ENCODE data around the gene KIRREL3.

KIRREL3 gene

DNA sequence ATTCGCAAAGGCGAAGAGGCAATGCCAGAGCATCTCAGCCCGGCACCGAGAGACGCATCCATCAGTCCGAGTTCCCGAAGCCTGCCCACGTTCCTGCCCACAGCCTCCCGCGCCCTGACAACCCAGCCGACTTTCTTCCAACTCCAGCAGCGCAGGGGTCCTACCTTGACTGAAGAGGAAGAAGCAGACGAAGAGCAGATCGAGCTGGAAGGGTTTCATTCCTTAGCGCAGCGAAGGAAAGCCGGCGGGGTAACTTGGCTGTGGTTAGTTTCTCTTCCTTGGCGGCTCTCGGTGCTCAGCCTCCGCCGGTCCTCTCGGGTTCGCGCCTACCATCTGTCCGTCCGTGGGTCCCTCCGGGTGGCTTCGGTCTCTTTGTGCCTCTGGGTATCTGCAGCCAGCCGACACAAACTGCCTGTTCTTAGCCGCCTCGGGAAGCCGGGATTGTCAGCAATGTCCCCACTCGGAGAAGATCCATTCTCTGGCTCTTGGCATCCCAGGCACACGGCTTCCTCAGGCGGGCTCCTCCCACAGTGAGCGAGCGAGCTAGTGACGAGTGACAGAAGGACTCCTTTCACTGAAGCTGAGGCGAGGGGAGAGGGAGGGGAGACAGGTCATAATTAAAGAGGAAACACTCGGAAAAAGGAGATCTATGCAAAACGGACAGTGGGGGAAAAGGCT, at the start of gene KIRREL3:
KIRREL3 (minus strand) TSS at position 480 of the 678 bp plus-strand sequence.
- peaks cover 24% of the 10 kb centered on the region for H3K4me1 ChIP-seq (ENCODE audit: control insufficient read depth, insufficient read depth, low read length)
- peak within 1 kb of the TSS; percentile 60 for H3K4me3 ChIP-seq (ENCODE audit: low read depth, low read length)
- H3K9me3 ChIP-seq (ENCODE audit: control insufficient read depth, insufficient read depth, low read length): no peaks in the 10 kb centered on the region
- peaks cover 91% of the 10 kb centered on the region for H3K27me3 ChIP-seq (ENCODE audit: control insufficient read depth, insufficient read depth, low read length)
- no peak within 1 kb of the TSS for H3K9ac ChIP-seq (ENCODE audit: low read depth, low read length)
- H3K36me3 ChIP-seq (ENCODE audit: control insufficient read depth, insufficient read depth, low read length): no peaks in the 10 kb centered on the region
- H3K27ac ChIP-seq (ENCODE audit: low read depth, low read length): no peak within 1 kb of the TSS

DNA sequence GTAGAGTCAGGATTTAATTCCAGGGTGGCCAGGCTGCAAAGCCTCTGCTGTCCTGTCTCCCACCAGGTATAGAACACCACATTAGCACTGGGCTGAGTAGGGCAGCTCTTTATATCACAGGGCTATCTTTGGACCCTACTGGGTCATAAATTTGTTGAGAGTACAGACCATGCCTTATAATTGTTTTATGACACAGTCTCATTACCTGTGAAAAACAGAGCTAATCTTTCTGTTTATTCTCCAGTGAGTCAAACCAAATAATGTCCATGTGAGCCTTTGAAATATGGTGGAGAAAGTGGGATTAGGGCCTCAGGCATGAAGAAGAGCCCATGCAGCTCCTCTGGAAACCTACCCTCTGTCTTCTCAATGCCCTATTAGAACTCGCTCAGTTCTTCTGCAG, 49.6 kb upstream of the KIRREL3 start:
- no peak overlapping the region for H3K4me3 ChIP-seq (ENCODE audit: low read depth, low read length)
- no peaks in the 10 kb centered on the region for H3K27me3 ChIP-seq (ENCODE audit: control insufficient read depth, insufficient read depth, low read length)
- H3K4me1 ChIP-seq (ENCODE audit: control insufficient read depth, insufficient read depth, low read length): peaks cover 11% of the 10 kb centered on the region
- H3K9ac ChIP-seq (ENCODE audit: low read depth, low read length): no peak overlapping the region
- no peak overlapping the region for H3K27ac ChIP-seq (ENCODE audit: low read depth, low read length)
- no peaks in the 10 kb centered on the region for H3K36me3 ChIP-seq (ENCODE audit: control insufficient read depth, insufficient read depth, low read length)
- H3K9me3 ChIP-seq (ENCODE audit: control insufficient read depth, insufficient read depth, low read length): no peaks in the 10 kb centered on the region

DNA sequence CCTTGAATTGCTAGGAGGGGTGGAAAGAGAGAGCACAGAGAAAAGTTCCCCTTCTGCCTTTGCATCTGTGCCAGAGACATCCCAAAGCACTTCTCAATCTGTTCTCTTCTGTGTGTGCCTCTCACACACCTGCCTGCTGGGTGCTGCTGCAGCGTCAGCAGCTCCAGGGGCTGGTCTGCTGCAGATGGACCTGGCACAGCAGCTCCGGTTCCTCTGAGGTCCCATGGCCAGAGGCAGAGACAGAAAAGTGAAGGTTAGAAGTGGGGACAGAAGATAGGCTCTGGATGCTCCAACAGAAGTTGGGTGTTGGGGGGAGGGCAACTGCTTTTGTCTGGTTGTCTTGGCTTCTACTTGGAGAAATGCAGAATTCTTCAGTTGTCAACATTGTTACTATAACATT, 48.9 kb upstream of the KIRREL3 start:
- no peak overlapping the region for H3K27ac ChIP-seq (ENCODE audit: low read depth, low read length)
- H3K9me3 ChIP-seq (ENCODE audit: control insufficient read depth, insufficient read depth, low read length): no peaks in the 10 kb centered on the region
- no peak overlapping the region for H3K9ac ChIP-seq (ENCODE audit: low read depth, low read length)
- H3K4me1 ChIP-seq (ENCODE audit: control insufficient read depth, insufficient read depth, low read length): peaks cover 11% of the 10 kb centered on the region
- H3K36me3 ChIP-seq (ENCODE audit: control insufficient read depth, insufficient read depth, low read length): no peaks in the 10 kb centered on the region
- no peaks in the 10 kb centered on the region for H3K27me3 ChIP-seq (ENCODE audit: control insufficient read depth, insufficient read depth, low read length)
- H3K4me3 ChIP-seq (ENCODE audit: low read depth, low read length): no peak overlapping the region

DNA sequence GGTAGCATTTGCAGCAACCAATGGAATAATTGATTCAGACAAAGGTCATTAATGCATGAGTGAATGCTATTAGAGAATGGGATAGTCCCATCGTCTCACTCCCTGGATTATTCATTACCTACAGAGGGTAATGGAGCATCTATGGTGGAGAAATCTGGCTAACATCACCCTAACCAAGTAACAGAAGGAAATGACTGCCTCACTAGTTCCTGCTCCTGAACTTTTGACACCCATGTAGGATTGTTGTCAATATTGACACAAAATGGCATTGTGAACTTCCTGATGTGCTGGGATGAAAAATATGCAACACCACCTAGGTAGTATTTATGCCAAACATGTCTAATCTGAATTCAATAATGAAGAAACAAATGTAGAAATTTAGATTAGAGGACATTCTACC, 44.0 kb upstream of the KIRREL3 start:
- no peaks in the 10 kb centered on the region for H3K36me3 ChIP-seq (ENCODE audit: control insufficient read depth, insufficient read depth, low read length)

DNA sequence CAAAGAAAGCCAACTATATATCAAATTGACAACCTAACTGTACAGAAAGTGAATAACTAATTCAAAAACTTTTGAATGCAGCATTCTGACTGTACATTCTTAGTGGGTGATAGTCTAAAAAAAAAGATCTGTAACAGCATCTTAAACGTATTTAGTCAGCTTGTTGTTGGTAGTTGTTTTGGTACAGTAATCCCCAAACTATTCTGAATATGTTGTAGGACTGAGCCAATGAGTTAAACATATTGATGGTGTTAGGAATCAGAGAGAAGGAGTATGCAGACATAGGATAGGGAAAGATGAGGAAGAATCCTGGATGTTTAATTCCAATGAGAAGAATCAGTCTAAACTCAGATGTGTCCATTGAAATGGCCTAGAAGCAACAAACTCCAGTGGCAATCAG, 41.9 kb upstream of the KIRREL3 start:
- Histone ChIP-seq H3K4me1 (ENCODE audit: control insufficient read depth, insufficient read depth, low read length) (peaks cover 4% of the 10 kb centered on the region), H3K9me3 (ENCODE audit: control insufficient read depth, insufficient read depth, low read length) (no peaks in the 10 kb centered on the region), H3K4me3 (ENCODE audit: low read depth, low read length) (no peak overlapping the region), H3K27ac (ENCODE audit: low read depth, low read length) (no peak overlapping the region), H3K27me3 (ENCODE audit: control insufficient read depth, insufficient read depth, low read length) (no peaks in the 10 kb centered on the region), H3K9ac (ENCODE audit: low read depth, low read length) (no peak overlapping the region), H3K36me3 (ENCODE audit: control insufficient read depth, insufficient read depth, low read length) (no peaks in the 10 kb centered on the region)

More for the DNA sequence above, 44.0 kb upstream of the KIRREL3 start:
- H3K9ac ChIP-seq (ENCODE audit: low read depth, low read length): no peak overlapping the region
- H3K27me3 ChIP-seq (ENCODE audit: control insufficient read depth, insufficient read depth, low read length): no peaks in the 10 kb centered on the region
- no peak overlapping the region for H3K27ac ChIP-seq (ENCODE audit: low read depth, low read length)
- no peaks in the 10 kb centered on the region; the same call in 1 of the 2 replicates for H3K4me1 ChIP-seq (ENCODE audit: control insufficient read depth, insufficient read depth, low read length)
- no peaks in the 10 kb centered on the region for H3K9me3 ChIP-seq (ENCODE audit: control insufficient read depth, insufficient read depth, low read length)
- H3K4me3 ChIP-seq (ENCODE audit: low read depth, low read length): no peak overlapping the region

DNA sequence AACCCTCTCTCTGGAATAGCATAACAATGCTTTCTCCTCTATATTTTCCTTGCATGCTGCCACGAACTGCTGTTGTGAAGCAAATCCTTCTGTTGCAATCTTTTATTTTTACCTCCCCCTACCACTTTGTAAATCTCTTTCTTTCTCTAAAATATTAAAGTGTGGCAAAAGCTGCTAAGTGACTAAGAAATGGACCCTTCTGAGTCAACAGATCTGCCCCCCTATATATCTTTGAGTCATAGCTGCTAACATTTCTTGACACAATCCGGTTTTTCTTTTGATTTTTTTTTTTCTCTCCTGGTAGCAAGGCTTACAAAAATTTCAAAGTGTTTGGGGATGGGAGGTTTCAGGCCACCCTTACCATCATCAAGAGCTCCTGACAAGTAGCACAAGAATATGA, 39.0 kb upstream of the KIRREL3 start:
- no peaks in the 10 kb centered on the region for H3K9me3 ChIP-seq (ENCODE audit: control insufficient read depth, insufficient read depth, low read length)

DNA sequence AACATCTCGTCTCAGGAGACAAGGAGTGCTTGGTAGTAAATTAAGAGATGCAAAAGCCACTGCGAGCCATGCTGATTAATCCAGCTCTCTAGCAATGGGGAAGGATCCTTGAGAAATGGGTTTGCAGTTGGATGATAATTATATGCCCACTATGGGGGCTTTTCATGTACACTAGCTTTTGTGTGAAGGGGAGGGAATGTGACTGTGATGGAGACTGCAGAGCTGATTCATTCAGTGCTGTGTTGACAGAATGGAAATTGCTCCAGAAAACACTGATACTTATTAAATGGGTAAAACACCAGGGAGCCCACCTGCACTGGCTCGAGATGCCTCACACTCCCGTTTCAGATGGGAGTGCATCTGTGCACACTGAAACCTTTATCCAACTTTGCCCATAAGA, 37.0 kb upstream of the KIRREL3 start:
- no peak overlapping the region for H3K9ac ChIP-seq (ENCODE audit: low read depth, low read length)
- no peaks in the 10 kb centered on the region for H3K9me3 ChIP-seq (ENCODE audit: control insufficient read depth, insufficient read depth, low read length)
- no peaks in the 10 kb centered on the region for H3K36me3 ChIP-seq (ENCODE audit: control insufficient read depth, insufficient read depth, low read length)
- peaks cover 8% of the 10 kb centered on the region for H3K4me1 ChIP-seq (ENCODE audit: control insufficient read depth, insufficient read depth, low read length)
- no peak overlapping the region for H3K27ac ChIP-seq (ENCODE audit: low read depth, low read length)
- no peaks in the 10 kb centered on the region for H3K27me3 ChIP-seq (ENCODE audit: control insufficient read depth, insufficient read depth, low read length)
- H3K4me3 ChIP-seq (ENCODE audit: low read depth, low read length): no peak overlapping the region

More for the DNA sequence above, 39.0 kb upstream of the KIRREL3 start:
- Histone ChIP-seq H3K27me3 (ENCODE audit: control insufficient read depth, insufficient read depth, low read length) (no peaks in the 10 kb centered on the region), H3K27ac (ENCODE audit: low read depth, low read length) (no peak overlapping the region), H3K36me3 (ENCODE audit: control insufficient read depth, insufficient read depth, low read length) (no peaks in the 10 kb centered on the region), H3K4me1 (ENCODE audit: control insufficient read depth, insufficient read depth, low read length) (peaks cover 8% of the 10 kb centered on the region), H3K4me3 (ENCODE audit: low read depth, low read length) (no peak overlapping the region), H3K9ac (ENCODE audit: low read depth, low read length) (no peak overlapping the region)

DNA sequence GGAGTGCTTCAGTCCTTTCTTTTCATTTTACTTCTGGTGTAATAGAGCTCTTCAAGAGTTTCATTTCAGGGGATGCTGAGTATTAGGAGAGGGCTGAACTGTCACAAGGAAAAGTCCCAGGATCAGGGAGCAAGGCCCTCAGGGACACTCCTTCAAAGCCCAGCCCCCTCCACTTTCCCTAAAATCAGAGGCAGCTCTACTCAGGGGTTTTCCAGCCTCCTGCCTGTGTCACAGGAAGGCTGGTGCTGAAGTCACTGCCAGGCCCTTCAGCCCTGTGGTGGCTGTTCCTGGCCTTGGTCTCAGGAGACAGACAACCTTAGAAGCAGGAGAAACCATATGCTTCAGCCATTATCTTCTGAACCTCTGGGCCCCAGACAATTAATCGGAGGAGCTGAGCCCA, 36.4 kb upstream of the KIRREL3 start:
- Histone ChIP-seq H3K27me3 (ENCODE audit: control insufficient read depth, insufficient read depth, low read length) (no peaks in the 10 kb centered on the region), H3K36me3 (ENCODE audit: control insufficient read depth, insufficient read depth, low read length) (no peaks in the 10 kb centered on the region), H3K9me3 (ENCODE audit: control insufficient read depth, insufficient read depth, low read length) (no peaks in the 10 kb centered on the region), H3K4me3 (ENCODE audit: low read depth, low read length) (no peak overlapping the region), H3K4me1 (ENCODE audit: control insufficient read depth, insufficient read depth, low read length) (peaks cover 8% of the 10 kb centered on the region), H3K9ac (ENCODE audit: low read depth, low read length) (no peak overlapping the region), H3K27ac (ENCODE audit: low read depth, low read length) (no peak overlapping the region)

DNA sequence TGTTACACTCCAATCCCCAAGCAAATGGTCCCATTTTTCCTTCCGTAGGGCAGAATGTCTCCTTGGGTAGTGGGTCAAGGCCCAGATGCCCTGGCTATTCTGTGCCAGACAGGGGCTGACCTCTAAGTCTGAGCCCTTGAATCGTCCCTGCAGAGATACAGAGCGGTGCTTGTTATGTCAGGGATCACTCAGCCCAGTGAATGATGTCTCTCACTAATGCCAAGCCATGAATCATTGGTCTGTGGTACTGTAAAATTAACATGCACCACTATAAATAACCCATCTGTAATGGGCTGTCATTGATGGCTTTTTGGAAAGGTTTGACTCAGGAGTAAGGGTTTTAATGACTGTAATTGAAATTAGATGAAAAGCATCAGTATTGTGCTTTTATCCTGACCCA, 35.3 kb upstream of the KIRREL3 start:
- no peak overlapping the region for H3K27ac ChIP-seq (ENCODE audit: low read depth, low read length)
- H3K9ac ChIP-seq (ENCODE audit: low read depth, low read length): no peak overlapping the region
- H3K9me3 ChIP-seq (ENCODE audit: control insufficient read depth, insufficient read depth, low read length): no peaks in the 10 kb centered on the region
- H3K36me3 ChIP-seq (ENCODE audit: control insufficient read depth, insufficient read depth, low read length): no peaks in the 10 kb centered on the region
- no peaks in the 10 kb centered on the region for H3K27me3 ChIP-seq (ENCODE audit: control insufficient read depth, insufficient read depth, low read length)
- no peak overlapping the region for H3K4me3 ChIP-seq (ENCODE audit: low read depth, low read length)
- peaks cover 8% of the 10 kb centered on the region for H3K4me1 ChIP-seq (ENCODE audit: control insufficient read depth, insufficient read depth, low read length)

DNA sequence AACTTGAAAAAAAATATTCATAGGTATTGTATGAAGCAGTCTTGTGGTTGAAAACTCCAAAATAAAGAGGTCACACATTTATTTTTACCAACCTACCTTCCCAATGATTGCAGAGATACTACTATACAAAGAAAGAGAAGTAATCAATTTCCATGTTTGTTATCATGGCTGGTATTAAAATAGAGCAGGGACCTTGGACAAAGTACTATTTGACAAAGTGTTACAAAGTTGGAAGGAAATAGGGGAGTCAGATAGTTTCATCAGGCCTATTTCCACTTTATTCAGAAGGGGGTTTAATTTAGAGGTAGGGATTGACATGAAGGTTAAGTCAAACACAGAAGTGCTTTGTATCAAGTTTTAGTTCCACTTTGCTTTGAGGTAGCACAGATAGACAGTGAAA, 34.4 kb upstream of the KIRREL3 start:
- H3K4me1 ChIP-seq (ENCODE audit: control insufficient read depth, insufficient read depth, low read length): peaks cover 8% of the 10 kb centered on the region
- H3K36me3 ChIP-seq (ENCODE audit: control insufficient read depth, insufficient read depth, low read length): no peaks in the 10 kb centered on the region
- H3K27ac ChIP-seq (ENCODE audit: low read depth, low read length): no peak overlapping the region
- no peak overlapping the region for H3K9ac ChIP-seq (ENCODE audit: low read depth, low read length)
- H3K4me3 ChIP-seq (ENCODE audit: low read depth, low read length): no peak overlapping the region
- no peaks in the 10 kb centered on the region for H3K27me3 ChIP-seq (ENCODE audit: control insufficient read depth, insufficient read depth, low read length)
- no peaks in the 10 kb centered on the region for H3K9me3 ChIP-seq (ENCODE audit: control insufficient read depth, insufficient read depth, low read length)

DNA sequence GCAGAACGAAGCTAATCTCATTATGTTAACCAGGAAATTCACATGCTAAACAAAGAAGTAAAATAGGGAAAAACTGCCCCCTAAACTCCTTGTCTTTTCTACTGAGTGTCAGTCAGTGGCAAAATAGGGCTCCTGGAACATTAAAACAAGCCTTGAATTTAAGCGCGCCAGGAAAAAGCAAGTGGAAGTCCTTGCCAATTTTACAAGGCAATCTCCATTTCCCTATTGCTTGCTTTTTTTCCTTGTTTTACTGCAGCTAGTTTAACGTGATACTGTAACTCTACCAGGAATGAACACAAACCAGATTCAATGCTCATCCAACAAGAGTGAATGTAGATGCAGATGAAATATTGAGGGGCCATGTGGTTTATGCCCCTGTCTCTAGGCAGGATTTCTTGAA, 28.1 kb upstream of the KIRREL3 start:
- no peak overlapping the region for H3K4me3 ChIP-seq (ENCODE audit: low read depth, low read length)
- H3K27me3 ChIP-seq (ENCODE audit: control insufficient read depth, insufficient read depth, low read length): no peaks in the 10 kb centered on the region
- no peaks in the 10 kb centered on the region for H3K4me1 ChIP-seq (ENCODE audit: control insufficient read depth, insufficient read depth, low read length)
- no peaks in the 10 kb centered on the region for H3K36me3 ChIP-seq (ENCODE audit: control insufficient read depth, insufficient read depth, low read length)
- no peaks in the 10 kb centered on the region for H3K9me3 ChIP-seq (ENCODE audit: control insufficient read depth, insufficient read depth, low read length)
- no peak overlapping the region for H3K9ac ChIP-seq (ENCODE audit: low read depth, low read length)
- no peak overlapping the region for H3K27ac ChIP-seq (ENCODE audit: low read depth, low read length)

Measured in HUES48 (cell line).